HK-2 (cell line): ENCODE measurements around the gene SNX13.
"Not testable (repeated sequence)": the region's sequence is repeated elsewhere in the genome, so short reads cannot be mapped to it uniquely, and the experiment has no call there.

Experiments used
- DNase-seq: peaks from one replicate; pipeline ENCODE4 v3.0.0-alpha.2; 2018; ENCODE audit not compliant: unreplicated experiment

Gene SNX13

GRCh38 chr7:17912050-17912449 is 28.2 kb downstream of the SNX13 start:
- no peak for DNase-seq

- DNase-seq, result no peak
Measured at GRCh38 chr7:17910377-17910776, 29.9 kb downstream of the SNX13 start.

GRCh38 chr7:17909310-17909709 is 31.0 kb downstream of the SNX13 start:
- not testable (repeated sequence) for DNase-seq

- DNase-seq, result no peak
Measured at GRCh38 chr7:17907014-17907413, 33.3 kb downstream of the SNX13 start.

DNA sequence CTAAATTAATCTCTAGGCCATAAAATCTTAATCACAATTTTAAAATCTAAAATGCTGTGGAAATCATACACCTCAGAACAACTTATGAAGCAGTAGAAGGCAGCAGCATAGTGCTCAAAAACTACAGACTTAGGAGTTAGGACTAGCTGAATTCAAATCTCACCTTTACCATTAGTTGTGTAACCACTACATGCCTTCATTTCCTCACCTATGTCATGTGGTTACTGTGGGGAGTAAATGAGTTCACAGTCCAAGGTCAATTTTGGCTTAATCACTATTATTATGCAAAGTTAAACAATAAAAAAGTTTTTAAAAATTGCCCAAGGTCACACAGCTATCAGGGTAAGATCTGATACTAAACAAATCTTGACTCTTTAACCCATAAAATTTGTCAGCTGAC is 37.0 kb downstream of the SNX13 start:
- DNase-seq, result no peak

GRCh38 chr7:17902599-17902998 is 37.7 kb downstream of the SNX13 start:
- no peak for DNase-seq

DNA sequence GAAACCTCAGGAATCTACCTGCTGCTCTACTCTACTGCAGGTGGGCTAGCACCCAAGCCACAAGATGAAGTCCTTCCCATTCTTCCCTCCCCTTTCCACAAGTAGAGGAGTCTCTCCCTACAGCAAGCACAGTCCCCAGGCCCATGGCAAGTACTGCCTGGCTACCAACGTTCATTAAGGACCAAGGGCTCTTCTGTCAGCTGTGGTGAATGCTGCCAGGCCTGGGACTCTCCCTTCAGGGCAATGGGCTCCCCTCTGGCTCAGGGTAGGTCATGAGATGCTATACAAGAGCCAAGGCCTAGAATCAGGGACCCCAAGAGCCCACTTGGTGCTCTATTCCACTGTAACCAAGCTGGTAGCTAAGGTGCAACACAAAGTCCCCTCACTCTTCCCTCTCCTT is 39.8 kb downstream of the SNX13 start:
- no peak for DNase-seq

DNA sequence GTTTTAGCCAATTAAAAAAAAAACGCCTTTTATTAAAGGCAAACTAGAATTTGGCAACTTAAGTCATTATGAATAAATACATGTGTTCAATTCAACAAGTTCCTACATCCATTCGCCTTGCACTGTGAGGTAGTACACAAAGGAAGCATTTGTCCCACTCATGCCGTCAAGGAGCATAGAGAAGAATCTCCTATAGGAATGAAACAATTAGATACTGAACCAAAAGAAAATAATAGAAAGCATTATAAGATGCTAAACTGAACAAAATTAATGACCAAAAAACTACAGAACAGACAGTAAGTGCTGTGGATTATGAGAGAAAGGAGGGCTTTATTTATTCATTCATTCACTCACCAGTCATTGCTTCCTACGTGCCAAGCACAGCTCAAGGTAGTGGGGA is 42.2 kb downstream of the SNX13 start:
- no peak for DNase-seq

- no peak for DNase-seq
Measured at GRCh38 chr7:17887286-17887685, 53.0 kb downstream of the SNX13 start.

GRCh38 chr7:17882685-17883084 is 57.6 kb downstream of the SNX13 start:
- no peak for DNase-seq

GRCh38 chr7:17879075-17879661 is 61.1 kb downstream of the SNX13 start:
- no peak for DNase-seq

- no peak for DNase-seq
Measured at GRCh38 chr7:17878627-17879026, 61.7 kb downstream of the SNX13 start.

DNA sequence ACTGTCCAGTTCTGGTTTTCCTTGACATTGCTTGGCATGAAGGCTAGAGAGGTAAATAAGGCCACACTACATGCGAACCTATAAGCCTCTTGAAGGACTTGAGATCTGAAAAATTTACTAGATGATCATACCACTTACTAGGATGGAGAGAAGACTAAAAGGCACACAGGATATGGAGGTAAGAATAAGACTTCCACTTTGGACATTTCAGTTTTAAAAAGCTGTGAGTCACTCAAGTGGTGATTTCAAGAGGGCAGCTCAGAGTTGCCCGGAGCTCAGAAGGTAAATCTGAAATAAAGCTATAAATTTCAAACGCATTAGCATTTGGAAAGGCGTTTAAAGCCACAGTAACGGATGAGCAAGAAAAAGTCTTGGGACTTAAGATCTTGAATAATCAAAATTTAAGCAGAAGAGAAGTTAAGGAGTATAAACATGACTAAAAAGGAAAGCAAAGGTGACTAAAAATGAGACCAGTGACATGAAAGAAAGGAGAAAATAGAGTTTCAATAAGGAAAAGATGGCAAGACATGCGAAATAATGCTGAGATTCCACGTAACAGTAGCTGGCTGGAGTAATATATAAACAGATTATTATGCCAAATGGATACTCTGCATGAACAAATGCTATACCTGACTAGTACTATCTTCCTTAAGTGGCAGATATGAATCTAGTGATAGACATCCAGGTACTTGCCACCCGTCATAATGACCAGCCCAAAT is 68.3 kb downstream of the SNX13 start:
- DNase-seq, result no peak

DNA sequence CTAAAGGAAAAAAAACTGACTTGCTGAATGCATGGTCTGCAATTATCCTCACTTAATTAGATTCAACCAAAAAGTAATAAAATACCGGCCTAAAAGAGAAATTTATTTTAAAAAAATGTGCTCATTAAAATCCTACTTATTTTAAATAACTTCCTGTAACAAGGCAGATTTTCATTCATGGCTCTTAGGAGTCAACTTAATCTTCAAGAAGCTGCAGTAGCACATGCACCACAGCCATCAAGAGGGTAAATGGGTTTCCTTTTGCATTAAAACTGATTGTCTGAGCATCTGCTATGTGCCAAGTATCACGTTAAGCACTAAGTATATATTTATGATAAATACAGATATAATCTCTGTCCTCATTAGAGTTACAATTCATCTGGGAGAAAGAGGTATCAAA is 69.9 kb downstream of the SNX13 start:
- no peak for DNase-seq

GRCh38 chr7:17863809-17864143 is 76.5 kb downstream of the SNX13 start:
- DNase-seq, result no peak

- no peak for DNase-seq
Measured at GRCh38 chr7:17863095-17863808, 77.0 kb downstream of the SNX13 start.

- DNase-seq, result no peak
Measured at GRCh38 chr7:17856251-17856650, 84.0 kb downstream of the SNX13 start.

DNA sequence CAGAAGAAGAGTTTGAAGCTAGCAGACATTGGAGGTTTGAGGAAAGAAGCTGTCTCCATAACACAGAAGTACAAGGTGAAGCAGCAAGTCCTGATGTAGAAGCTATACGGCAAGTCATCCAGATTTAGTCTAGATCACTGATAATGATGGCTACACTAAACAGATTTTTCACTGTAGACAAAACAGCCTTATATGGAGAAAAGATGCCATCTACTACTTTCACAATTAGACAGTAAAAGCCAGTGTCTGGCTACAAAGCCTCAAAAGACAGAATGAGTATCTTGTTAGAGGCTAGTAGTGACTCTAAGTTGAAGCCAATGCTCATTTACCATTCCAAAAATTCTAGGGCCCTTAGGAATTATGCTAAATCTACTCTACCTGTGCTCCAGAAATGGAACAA is 85.1 kb downstream of the SNX13 start:
- DNase-seq, result no peak

DNA sequence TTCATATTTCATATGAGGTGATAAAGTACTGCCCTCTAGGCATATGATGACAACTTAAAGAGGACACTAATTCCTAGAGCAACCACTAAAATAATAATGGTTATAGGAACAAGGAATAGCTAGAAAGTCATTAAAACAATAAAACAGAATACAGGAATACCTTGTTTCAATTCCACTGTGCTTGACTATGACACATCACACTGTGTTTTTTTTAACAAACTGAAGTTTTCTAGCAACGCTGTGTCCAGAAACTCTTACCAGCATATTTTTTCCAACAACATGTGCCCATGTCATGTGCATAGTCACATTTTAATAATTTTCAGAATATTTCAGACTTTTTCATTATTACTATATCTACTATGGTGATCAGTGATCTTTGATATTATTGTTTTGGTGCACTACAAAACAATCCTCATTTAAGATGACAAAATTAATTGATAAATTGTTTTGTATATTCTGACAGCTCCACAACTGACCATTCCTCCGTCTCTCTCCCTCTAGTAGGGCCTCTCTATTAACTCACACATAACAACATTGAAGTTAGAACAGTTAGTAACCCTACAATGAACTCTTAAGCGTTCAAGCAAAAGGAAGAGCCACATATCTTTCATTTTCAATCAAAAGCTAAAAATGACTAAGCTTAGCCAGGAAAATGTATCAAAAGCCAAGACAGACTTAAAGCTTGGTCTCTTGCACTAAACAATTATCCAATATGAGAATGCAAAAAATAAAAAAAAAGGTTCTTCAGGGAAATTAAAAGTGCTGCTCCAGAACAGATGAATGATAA is 85.8 kb downstream of the SNX13 start:
- DNase-seq, result no peak

- DNase-seq, result no peak
Measured at GRCh38 chr7:17852361-17852760, 87.9 kb downstream of the SNX13 start.

DNA sequence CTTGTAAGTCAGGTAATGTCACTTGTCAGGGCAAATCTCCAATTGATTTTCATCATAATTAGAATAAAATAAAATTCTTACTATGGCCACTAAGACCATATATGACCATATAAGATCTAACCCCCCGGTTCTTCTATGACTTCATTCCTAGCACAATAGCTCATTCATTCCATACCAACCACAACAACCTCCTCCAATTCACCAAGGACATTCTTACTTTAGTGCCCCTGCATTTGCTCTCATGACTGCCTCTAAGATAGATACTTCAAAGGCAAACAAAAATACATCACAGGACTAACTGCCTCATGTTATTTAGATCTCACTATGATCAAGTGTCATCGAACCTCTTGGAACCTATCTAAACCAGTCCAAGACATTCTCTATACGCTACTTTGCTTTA is 90.8 kb downstream of the SNX13 start:
- no peak for DNase-seq

- no peak for DNase-seq
Measured at GRCh38 chr7:17848516-17848915, 91.8 kb downstream of the SNX13 start.

- no peak for DNase-seq
Measured at GRCh38 chr7:17846935-17847334, 93.4 kb downstream of the SNX13 start.
